ENCODE measurements around the gene ZNF273.
"Not testable (repeated sequence)": the region's sequence is repeated elsewhere in the genome, so short reads cannot be mapped to it uniquely, and the experiment has no call there.

ZNF273 gene

GRCh38 chr7:64877714-64878610 is 25.1 kb upstream of the ZNF273 start:
- no peak for DNase-seq

- DNase-seq, result no peak
These were observed 24.4 kb upstream of the ZNF273 start for GRCh38 chr7:64878684-64879083.

- no peak for DNase-seq
These were observed 23.9 kb upstream of the ZNF273 start for GRCh38 chr7:64879086-64879730.

DNA sequence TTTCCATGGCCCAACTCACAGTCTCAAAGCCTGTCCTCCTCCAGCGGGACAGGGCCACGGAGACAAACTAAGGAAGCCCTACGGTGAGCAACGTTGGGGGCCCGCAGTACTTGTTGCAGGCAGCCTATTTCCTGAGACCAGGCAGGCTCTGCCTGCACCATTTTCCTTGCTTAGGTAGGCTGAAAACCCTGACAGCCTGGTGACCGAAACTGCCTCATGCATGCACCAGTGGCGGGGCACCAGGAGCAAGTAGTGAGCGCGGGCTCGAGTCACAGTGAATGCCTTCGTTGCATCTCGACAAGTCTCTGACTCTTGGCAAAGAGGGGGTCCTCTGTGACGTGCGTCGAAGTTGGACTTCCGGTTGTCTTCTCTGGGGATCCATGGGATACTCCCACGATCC is 23.3 kb upstream of the ZNF273 start:
- no peak for DNase-seq

GRCh38 chr7:64880322-64881297 is 22.5 kb upstream of the ZNF273 start:
- DNase-seq, result no peak

- DNase-seq, result no peak
These were observed 21.4 kb upstream of the ZNF273 start for GRCh38 chr7:64881461-64882287.

- no peak for DNase-seq
These were observed 20.5 kb upstream of the ZNF273 start for GRCh38 chr7:64882341-64883112.

DNA sequence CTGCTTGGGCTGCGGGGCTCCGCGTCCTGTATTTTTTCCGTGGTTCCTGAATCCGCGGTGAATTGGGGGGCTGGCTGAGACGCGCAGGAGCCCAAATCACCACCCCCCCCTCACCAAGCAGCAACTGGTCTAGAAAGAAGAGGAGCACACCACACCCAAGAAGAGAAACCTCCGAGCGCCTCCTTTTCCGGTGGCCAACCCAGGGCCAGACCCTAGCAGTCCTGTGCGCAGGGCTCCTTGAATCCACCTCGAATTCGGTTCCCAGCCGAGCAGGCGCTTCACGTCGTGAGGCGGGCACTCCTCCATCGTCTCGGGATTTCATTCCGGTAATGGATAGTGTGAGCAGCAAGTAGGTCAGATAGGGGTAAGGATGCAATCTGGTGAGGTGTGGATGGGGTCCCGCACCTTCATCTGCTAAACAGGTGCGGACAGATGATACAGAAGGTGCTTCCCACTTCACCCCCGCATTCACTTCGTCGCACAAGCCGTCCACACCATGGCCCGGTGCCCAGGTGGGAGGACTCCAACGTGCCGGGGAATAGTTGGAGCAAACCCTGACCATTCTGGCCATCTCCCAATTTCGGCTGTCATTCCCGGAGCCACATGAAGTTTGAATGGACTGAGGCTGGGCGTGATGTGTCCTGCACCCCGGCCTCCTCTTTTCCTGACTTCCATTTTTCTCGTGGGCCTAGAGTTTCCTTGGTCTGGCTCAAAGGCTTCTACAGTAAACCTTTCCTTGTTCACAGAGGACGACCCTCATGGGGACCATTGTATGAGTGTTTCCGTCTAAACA is 19.8 kb upstream of the ZNF273 start:
- DNase-seq, result no peak

DNA sequence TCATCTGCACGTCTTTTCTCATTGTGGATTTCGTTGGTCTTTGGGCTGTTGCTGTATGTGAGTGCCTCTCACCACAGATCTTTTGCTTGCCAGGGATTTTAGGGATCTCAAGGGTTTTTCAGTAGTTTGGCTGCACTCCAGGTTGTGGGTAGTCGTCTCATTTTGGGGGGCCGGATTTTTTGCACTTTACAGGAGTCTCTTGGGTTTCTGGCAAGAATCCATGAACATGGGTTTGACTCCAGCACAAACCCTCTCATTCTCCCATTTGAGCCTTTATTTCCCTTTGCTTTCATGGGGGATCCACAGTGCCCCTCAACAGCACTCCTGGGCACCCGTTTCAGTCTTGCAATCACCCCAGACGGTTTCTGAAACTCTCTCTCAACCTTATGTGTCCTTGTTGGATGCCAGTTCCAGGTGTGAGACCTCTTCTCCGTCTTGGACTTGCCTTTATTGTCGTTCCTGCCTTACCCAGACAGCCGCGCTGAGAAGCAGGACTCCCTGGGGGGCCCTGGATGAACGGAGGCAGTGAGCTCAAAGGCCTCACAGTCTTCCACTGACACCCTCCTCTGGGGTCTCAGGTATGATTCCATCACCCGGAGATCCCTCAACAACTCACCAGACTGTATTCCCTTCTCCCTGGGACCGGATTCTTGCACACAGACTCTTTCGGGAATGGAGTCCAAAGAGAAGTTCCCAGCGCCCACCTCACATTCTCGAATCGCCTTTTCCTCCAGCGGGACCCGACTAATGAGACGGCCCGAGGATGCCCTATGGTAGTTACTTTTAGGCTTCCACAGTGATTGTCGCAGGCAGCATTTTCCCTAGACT is 18.8 kb upstream of the ZNF273 start:
- DNase-seq, result no peak

- DNase-seq, result no peak
These were observed 18.1 kb upstream of the ZNF273 start for GRCh38 chr7:64884913-64885370.

GRCh38 chr7:64885520-64886240 is 17.4 kb upstream of the ZNF273 start:
- DNase-seq, result no peak

- no peak for DNase-seq
These were observed 16.0 kb upstream of the ZNF273 start for GRCh38 chr7:64886956-64887545.

DNA sequence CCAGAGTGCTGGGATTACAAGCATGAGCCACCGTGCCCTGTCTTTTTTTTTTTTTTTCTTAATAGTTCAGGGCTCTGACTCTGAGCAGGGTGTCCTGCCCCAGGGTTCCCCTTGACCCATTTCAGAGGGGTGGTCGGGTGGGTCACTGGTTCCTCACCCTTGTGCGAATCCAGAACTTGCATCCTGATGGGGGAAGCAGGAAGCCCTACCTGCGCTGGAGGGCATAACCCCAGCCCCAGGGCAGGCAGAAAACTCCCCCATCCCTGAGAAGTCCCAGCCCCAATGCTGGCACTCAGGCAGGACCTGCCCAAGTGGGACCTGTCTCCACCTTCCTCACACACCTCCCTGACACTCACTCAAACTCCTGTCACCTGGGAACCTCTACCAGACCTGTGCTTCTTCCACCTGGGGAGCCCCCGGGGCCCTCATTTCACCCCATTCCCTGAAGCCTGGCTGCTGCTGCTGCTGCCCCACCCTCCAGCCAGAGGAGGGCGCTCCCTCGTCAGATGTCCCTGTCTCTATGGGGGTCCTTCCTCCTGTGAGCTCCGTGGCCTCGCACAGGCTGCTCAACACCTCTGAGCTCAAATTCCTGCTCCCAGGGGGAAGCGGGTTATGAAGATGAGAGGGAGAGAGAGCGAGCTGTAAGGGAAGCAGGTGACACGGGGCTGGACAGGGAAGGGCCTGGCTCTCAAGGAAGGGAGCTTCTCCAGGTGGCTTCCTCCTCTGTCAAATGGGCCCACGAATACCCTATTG is 15.1 kb upstream of the ZNF273 start:
- no peak for DNase-seq

DNA sequence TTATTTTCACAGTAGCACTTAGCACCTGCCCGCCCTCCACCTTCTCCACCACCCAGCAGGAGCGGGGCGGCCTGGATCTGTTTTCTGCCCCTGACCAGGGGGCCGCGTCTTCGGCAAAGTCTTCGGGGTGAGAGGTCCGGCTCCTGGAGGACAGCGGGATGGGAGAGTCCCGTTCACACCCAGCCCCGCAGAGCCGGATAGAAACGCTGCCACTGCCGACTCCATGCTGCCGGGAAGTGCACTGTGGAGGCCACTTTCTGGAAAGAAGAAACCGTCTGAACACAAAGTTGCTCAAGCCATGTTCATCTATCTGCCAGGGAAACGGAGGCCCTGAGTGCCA is 14.5 kb upstream of the ZNF273 start:
- no peak for DNase-seq

DNA sequence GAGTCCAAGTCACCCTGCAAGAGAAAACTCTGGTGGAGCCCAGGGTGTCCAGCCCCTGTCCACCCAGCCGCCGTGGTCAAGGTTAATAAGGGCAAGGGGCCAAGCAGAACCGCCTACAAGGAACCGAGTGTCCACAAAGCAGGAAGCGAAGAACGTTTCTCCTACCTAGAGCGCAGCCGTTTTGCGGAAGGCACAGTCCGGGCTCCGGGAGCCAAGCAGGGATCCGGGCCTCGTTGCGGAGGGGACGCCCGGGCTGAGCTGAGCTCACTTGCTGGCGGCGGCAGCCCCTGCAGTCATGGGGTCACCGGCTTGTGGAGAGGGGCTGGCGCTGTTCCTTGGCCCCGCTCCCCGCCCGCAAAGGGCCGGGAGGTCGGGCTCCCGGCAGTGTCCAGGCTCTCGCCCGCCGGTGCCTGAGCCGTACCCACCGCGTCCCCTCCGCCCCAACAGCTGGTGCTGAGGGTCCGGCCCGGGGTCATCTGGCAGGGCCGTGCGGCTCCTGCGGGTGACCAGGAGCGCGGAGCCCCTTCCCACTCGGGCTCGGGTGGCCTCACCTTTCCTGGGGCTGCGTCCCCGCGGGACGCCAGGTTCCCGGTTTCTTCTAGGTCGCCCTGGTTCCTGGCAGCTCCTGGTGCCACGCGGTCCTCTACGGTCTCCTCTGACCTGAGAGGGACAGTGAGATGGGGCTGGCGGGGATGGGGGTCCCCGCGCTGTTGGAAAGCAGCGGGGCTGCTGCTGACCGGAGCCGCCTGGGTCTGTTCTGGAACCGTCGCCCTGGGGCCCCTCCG is 14.0 kb upstream of the ZNF273 start:
- peak; percentile 24 for DNase-seq

GRCh38 chr7:64889686-64890162 is 13.3 kb upstream of the ZNF273 start:
- DNase-seq, result no peak

DNA sequence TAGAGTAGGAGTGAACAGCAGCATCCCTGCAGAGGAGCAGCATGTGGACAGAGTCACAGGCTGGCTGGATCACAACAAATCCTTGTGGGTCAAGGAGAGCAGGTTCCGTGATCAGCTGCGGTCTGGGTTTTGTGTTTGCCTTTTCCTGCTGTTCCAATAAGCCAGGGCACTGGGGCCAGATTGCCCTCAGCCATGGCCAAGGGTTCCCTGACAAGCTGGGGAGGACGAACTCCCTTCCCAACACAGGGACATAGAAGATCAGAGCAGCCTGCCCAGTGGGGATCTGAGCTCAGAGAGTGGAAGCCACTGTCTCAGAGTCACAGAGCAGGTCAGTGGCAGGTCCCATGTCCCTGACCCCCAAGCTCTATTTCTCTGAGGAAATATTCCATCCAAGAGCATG is 12.8 kb upstream of the ZNF273 start:
- not testable (repeated sequence) for DNase-seq
